ENCODE data around the gene ABCC4. TPM values are rescaled to one million over a fixed set of nuclear protein-coding genes. Genes with fewer than 3 reads are reported as not detected.
A peak's percentile ranks its signal among the peaks of the same experiment; 100 is the strongest.
"Not testable (repeated sequence)": the region's sequence is repeated elsewhere in the genome, so short reads cannot be mapped to it uniquely, and the experiment has no call there.

Gene ABCC4
- total and polyA plus RNA-seq, 5 donors: 1.2 to 5.8 (median 4.4) TPM

DNA sequence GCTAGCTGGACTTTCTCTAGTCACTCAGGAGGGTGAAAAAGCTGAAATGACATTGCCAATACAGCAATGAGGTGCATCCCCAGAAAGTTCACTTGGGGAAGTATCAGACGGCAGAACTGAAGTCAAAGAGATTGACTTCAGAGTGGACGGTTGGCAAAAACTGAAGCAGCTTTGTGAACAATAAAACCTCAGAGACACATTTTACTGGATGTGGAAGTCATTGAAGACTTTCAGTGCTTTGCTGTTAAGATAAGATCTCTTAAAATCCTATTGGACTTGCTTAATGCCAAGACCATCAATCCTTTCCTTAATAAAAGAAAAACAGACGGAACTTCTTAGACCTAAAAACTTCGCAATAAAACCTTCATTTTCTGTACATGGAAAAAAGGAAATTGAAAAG is 103.7 kb downstream of the ABCC4 start:
- Histone ChIP-seq H3K9me3 (ENCODE audit: control insufficient read depth, low read length) (no peaks in the 10 kb centered on the region), H3K4me1 (ENCODE audit: control insufficient read depth, insufficient read depth, low read length) (no peaks in the 10 kb centered on the region), H3K27me3 (ENCODE audit: control insufficient read depth, insufficient read depth) (no peaks in the 10 kb centered on the region), H3K27ac (ENCODE audit: low read length) (no peak overlapping the region), H3K4me3 (ENCODE audit: low read length) (no peak overlapping the region)
- intact Hi-C loops (cut with DNase I): loop anchor here in 1 of 4 donors (10.0 kb wide), 1 partner anchor 97 kb away; no protein-coding TSS in a partner anchor
- no peak for DNase-seq
- ATAC-seq: no peak
- 67% methylated on average over 4 of the region's 4 CpGs for WGBS

GRCh38 chr13:95195146-95195545 is 106.1 kb downstream of the ABCC4 start:
- intact Hi-C loops (cut with DNase I): loop anchor here in 1 of 4 donors (10.0 kb wide), 1 partner anchor 100 kb away; no protein-coding TSS in a partner anchor
- Histone ChIP-seq H3K4me3 (ENCODE audit: low read length) (no peak overlapping the region), H3K27me3 (ENCODE audit: control insufficient read depth, insufficient read depth) (no peaks in the 10 kb centered on the region), H3K27ac (ENCODE audit: low read length) (no peak overlapping the region), H3K4me1 (ENCODE audit: control insufficient read depth, insufficient read depth, low read length) (no peaks in the 10 kb centered on the region), H3K9me3 (ENCODE audit: control insufficient read depth, low read length) (no peaks in the 10 kb centered on the region)
- ATAC-seq (no peak), DNase-seq (no peak)
- WGBS: 84% methylated on average over 6 of the region's 6 CpGs

DNA sequence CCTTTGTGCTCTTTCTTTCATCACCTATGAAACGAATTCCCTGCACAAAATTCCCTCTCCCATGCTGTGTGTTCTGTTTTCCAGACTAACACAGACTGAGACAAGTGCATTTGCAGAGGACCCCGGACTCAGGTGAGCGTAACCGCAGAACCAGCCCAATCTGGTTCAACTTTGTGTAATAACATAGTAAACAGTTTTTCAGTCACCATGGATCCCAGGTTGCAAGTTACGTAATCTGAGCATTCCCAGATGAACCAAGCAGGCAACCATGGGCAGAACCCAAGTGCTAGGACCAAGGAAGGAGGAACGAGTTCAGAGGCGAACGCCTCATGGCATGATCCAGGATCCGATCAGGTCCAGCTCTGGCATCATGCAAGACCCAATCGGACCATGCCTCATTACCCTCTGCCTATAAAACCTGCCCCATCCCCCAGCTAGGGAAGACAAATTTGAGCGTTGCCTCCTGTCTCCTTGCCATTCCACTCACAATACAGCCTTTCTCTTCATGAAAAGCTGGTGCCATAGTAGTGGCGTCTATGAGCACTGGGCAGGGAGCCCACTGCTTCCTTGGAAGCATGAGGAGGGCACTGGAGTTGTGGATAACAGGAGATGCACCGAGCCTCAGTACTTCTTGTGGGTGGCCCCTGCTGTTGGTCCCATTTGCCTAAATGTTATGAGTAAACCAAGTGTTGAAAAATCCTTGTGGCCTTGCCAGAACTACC is 107.6 kb downstream of the ABCC4 start:
- intact Hi-C loops (cut with DNase I): loop anchor here (5.0 to 10.0 kb wide), 4 partner anchors 101 to 209 kb away; no protein-coding TSS in a partner anchor
- no peaks in the 10 kb centered on the region for H3K9me3 ChIP-seq (ENCODE audit: control insufficient read depth, low read length)
- WGBS: 91% methylated on average over 13 of the region's 13 CpGs
- no peaks in the 10 kb centered on the region for H3K4me1 ChIP-seq (ENCODE audit: control insufficient read depth, insufficient read depth, low read length)
- no peak overlapping the region for H3K27ac ChIP-seq (ENCODE audit: low read length)
- no peak for ATAC-seq
- H3K27me3 ChIP-seq (ENCODE audit: control insufficient read depth, insufficient read depth): no peaks in the 10 kb centered on the region
- DNase-seq: no peak
- H3K4me3 ChIP-seq (ENCODE audit: low read length): no peak overlapping the region

- no peak overlapping the region for H3K4me3 ChIP-seq (ENCODE audit: low read length)
- intact Hi-C loops (cut with DNase I): loop anchor here (5.0 to 10.0 kb wide), 4 partner anchors 102 to 209 kb away; no protein-coding TSS in a partner anchor
- no peaks in the 10 kb centered on the region for H3K4me1 ChIP-seq (ENCODE audit: control insufficient read depth, insufficient read depth, low read length)
- no peak for ATAC-seq
- H3K9me3 ChIP-seq (ENCODE audit: control insufficient read depth, low read length): no peaks in the 10 kb centered on the region
- no peak overlapping the region for H3K27ac ChIP-seq (ENCODE audit: low read length)
- peak in 1 of 3 donors; percentile 47 for DNase-seq
- WGBS: 72% methylated on average over 7 of the region's 7 CpGs
- H3K27me3 ChIP-seq (ENCODE audit: control insufficient read depth, insufficient read depth): no peaks in the 10 kb centered on the region
Observed at GRCh38 chr13:95192998-95193397, 108.3 kb downstream of the ABCC4 start.

GRCh38 chr13:95192564-95192945 is 108.7 kb downstream of the ABCC4 start:
- intact Hi-C loops (cut with DNase I): loop anchor here (5.0 to 10.0 kb wide), 4 partner anchors 102 to 210 kb away; no protein-coding TSS in a partner anchor
- ATAC-seq; H3K27ac ChIP-seq (ENCODE audit: low read length); H3K4me3 ChIP-seq (ENCODE audit: low read length); H3K27me3 ChIP-seq (ENCODE audit: control insufficient read depth, insufficient read depth); DNase-seq; H3K4me1 ChIP-seq (ENCODE audit: control insufficient read depth, insufficient read depth, low read length); H3K9me3 ChIP-seq (ENCODE audit: control insufficient read depth, low read length): not testable (repeated sequence)
- 89% methylated on average over 5 of the region's 5 CpGs for WGBS

DNA sequence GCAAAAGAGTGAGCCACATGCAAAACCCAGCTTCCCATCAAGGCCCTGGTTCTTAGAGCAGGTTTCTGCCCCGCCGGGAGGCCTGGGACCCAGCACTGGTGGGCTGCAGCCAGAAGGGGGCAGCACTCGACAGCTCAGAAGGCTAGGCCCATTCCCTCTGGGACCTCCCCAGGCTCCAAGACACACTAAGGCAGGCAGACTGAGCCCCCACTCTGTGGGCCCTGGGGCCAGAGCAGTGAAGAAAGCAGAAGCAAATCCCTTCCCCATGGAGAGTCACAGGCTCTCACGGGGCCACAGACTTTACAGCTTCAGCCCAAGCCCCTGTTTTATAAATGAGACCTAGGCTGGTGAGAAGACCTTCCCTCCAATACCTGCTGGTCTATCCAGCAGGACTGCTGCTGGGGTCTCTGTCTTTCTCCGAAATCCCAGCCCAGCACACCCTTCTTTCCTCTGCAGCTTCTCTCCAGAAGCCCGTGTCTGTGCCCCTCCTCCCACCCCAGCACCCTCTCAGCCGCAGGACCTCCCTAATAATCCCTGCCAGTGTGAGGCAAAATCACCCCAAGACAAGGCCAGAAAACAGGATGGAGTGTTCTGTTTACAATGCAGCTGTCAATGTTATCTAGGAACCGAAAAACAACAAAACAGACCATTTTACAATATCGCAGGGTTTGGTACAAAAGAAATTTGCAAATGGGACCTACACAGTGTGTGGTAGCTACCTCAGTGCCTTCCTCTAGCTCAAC is 109.3 kb downstream of the ABCC4 start:
- intact Hi-C loops (cut with DNase I): loop anchor here (2.0 to 10.0 kb wide), 5 partner anchors 103 to 213 kb away; no protein-coding TSS in a partner anchor
- Histone ChIP-seq H3K27ac (ENCODE audit: low read length) (no peak overlapping the region), H3K4me3 (ENCODE audit: low read length) (no peak overlapping the region), H3K4me1 (ENCODE audit: control insufficient read depth, insufficient read depth, low read length) (no peaks in the 10 kb centered on the region), H3K9me3 (ENCODE audit: control insufficient read depth, low read length) (no peaks in the 10 kb centered on the region), H3K27me3 (ENCODE audit: control insufficient read depth, insufficient read depth) (no peaks in the 10 kb centered on the region)
- DNase-seq (peak; percentile 82 to 93 (median 91)), ATAC-seq (peak; percentile 92 to 95)
- 60% methylated on average over 9 of the region's 9 CpGs for WGBS

DNA sequence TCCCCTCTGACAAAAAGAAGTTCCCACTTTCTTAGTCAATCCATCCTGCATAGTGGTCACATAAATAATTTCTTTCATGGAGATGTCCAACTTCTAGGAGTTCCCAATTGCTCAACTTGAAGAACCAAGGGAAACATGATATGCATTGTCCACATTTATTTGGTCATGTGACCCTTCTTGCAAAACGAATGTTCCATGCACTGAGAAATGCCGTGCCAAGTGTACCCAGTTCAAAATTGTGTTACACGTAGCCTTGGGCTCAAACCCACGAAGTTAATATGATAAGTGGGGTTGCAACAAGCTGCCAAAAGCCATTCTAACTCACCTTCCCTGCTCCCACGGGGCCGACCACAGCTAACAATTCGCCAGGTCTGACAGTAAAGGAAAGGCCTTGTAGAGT is 113.1 kb downstream of the ABCC4 start:
- 85% methylated on average over 7 of the region's 7 CpGs for WGBS
- Histone ChIP-seq H3K4me3 (ENCODE audit: low read length) (no peak overlapping the region), H3K9me3 (ENCODE audit: control insufficient read depth, low read length) (no peaks in the 10 kb centered on the region), H3K27me3 (ENCODE audit: control insufficient read depth, insufficient read depth) (no peaks in the 10 kb centered on the region), H3K27ac (ENCODE audit: low read length) (no peak overlapping the region), H3K4me1 (ENCODE audit: control insufficient read depth, insufficient read depth, low read length) (no peaks in the 10 kb centered on the region)
- ATAC-seq (no peak), DNase-seq (no peak)
- intact Hi-C loops (cut with DNase I): loop anchor here in 2 of 4 donors (5.0 to 10.0 kb wide), 2 partner anchors 194 to 287 kb away; no protein-coding TSS in a partner anchor

GRCh38 chr13:95185851-95186250 is 115.4 kb downstream of the ABCC4 start:
- H3K4me3 ChIP-seq (ENCODE audit: low read length): no peak overlapping the region
- H3K4me1 ChIP-seq (ENCODE audit: control insufficient read depth, insufficient read depth, low read length): peaks cover 2% of the 10 kb centered on the region
- intact Hi-C loops (cut with DNase I): loop anchor here in 2 of 4 donors (5.0 to 10.0 kb wide), 2 partner anchors 196 to 289 kb away; no protein-coding TSS in a partner anchor
- no peak for ATAC-seq
- H3K27ac ChIP-seq (ENCODE audit: low read length): no peak overlapping the region
- 67% methylated on average over 5 of the region's 5 CpGs for WGBS
- H3K27me3 ChIP-seq (ENCODE audit: control insufficient read depth, insufficient read depth): no peaks in the 10 kb centered on the region
- no peak for DNase-seq
- H3K9me3 ChIP-seq (ENCODE audit: control insufficient read depth, low read length): no peaks in the 10 kb centered on the region

- no peak overlapping the region for H3K27ac ChIP-seq (ENCODE audit: low read length)
- intact Hi-C loops (cut with DNase I): loop anchor here in 2 of 4 donors (5.0 to 10.0 kb wide), 2 partner anchors 197 to 289 kb away; no protein-coding TSS in a partner anchor
- no peaks in the 10 kb centered on the region for H3K9me3 ChIP-seq (ENCODE audit: control insufficient read depth, low read length)
- ATAC-seq: no peak
- peaks cover 2% of the 10 kb centered on the region for H3K4me1 ChIP-seq (ENCODE audit: control insufficient read depth, insufficient read depth, low read length)
- DNase-seq: no peak
- 92% methylated on average over 3 of the region's 3 CpGs for WGBS
- no peaks in the 10 kb centered on the region for H3K27me3 ChIP-seq (ENCODE audit: control insufficient read depth, insufficient read depth)
- no peak overlapping the region for H3K4me3 ChIP-seq (ENCODE audit: low read length)
Observed at GRCh38 chr13:95185311-95185710, 115.9 kb downstream of the ABCC4 start.

DNA sequence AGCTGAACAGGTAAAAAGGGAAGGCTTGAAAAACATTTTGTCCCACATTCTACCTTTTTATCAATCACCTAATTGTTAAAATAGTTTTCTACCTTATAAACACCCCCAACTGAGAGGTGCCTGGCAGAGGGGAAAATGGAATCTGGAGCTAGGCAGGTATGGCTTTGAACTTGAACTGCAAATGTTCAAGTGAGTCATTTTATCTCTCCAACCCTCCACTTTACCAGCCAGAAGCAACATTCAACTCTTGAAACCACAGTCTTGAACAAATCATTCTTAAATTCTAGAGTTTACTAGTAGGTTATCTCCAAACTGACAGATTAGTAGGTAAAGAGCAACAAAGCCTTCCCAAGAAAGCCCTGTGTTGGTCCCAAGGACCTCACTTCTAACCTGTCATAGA is 116.9 kb downstream of the ABCC4 start:
- H3K27me3 ChIP-seq (ENCODE audit: control insufficient read depth, insufficient read depth): no peaks in the 10 kb centered on the region
- no peak overlapping the region for H3K27ac ChIP-seq (ENCODE audit: low read length)
- no peaks in the 10 kb centered on the region for H3K9me3 ChIP-seq (ENCODE audit: control insufficient read depth, low read length)
- peaks cover 2% of the 10 kb centered on the region for H3K4me1 ChIP-seq (ENCODE audit: control insufficient read depth, insufficient read depth, low read length)
- no peak for ATAC-seq
- DNase-seq: no peak
- intact Hi-C loops (cut with DNase I): loop anchor here in 1 of 4 donors (10.0 kb wide), 1 partner anchor 290 kb away; no protein-coding TSS in a partner anchor
- H3K4me3 ChIP-seq (ENCODE audit: low read length): no peak overlapping the region

Measured in right cardiac atrium (tissue), 5 donors.